ENCODE data around the gene OR52E1.

OR52E1 gene

GRCh38 chr11:5092821-5093585, 23.6 kb downstream of the OR52E1 start:
- H3K9me2 ChIP-seq (replicated peaks; ENCODE audit: control insufficient read depth, low read length), result no peaks in the 10 kb centered on the region
- no peaks in the 10 kb centered on the region for H3K4me1 ChIP-seq (ENCODE audit: control insufficient read depth, low read length)
- H3K4me3 ChIP-seq (ENCODE audit: low read length), result no peak overlapping the region
- no peak overlapping the region for H3K4me2 ChIP-seq (ENCODE audit: low read length)
- no peaks in the 10 kb centered on the region for H3K27me3 ChIP-seq (ENCODE audit: control insufficient read depth, low read length)
- H3K9me3 ChIP-seq (ENCODE audit: control insufficient read depth, insufficient read depth, low read length), result no peaks in the 10 kb centered on the region
- H3K79me2 ChIP-seq (ENCODE audit: control insufficient read depth, low read length), result no peaks in the 10 kb centered on the region
- H4K20me1 ChIP-seq (ENCODE audit: control insufficient read depth, insufficient read depth, low read depth, low read length), result no peaks in the 10 kb centered on the region
- no peaks in the 10 kb centered on the region for H3K36me3 ChIP-seq (ENCODE audit: control insufficient read depth, low read length)
- no peak overlapping the region for H3K27ac ChIP-seq (ENCODE audit: low read depth, low read length)
- TF ChIP-seq EZH2phosphoT487 (IDR thresholded peaks at IDR 0.05; ENCODE audit: borderline replicate concordance, low read length) (no peak), CTCF (IDR thresholded peaks at IDR 0.05; ENCODE audit: low read depth, low read length, poor library complexity, severe bottlenecking) (no peak)
- H3F3A ChIP-seq (ENCODE audit: control insufficient read depth, insufficient read depth), result no peaks in the 10 kb centered on the region

GRCh38 chr11:5096011-5096410, 26.6 kb downstream of the OR52E1 start:
- Histone ChIP-seq H3F3A (ENCODE audit: control insufficient read depth, insufficient read depth) (no peaks in the 10 kb centered on the region), H3K79me2 (ENCODE audit: control insufficient read depth, low read length) (no peaks in the 10 kb centered on the region), H3K4me1 (ENCODE audit: control insufficient read depth, low read length) (no peaks in the 10 kb centered on the region), H3K36me3 (ENCODE audit: control insufficient read depth, low read length) (no peaks in the 10 kb centered on the region), H3K9me2 (replicated peaks; ENCODE audit: control insufficient read depth, low read length) (no peaks in the 10 kb centered on the region), H3K9me3 (ENCODE audit: control insufficient read depth, insufficient read depth, low read length) (no peaks in the 10 kb centered on the region), H4K20me1 (ENCODE audit: control insufficient read depth, insufficient read depth, low read depth, low read length) (no peaks in the 10 kb centered on the region), H3K4me3 (ENCODE audit: low read length) (no peak overlapping the region), H3K27me3 (ENCODE audit: control insufficient read depth, low read length) (no peaks in the 10 kb centered on the region), H3K4me2 (ENCODE audit: low read length) (no peak overlapping the region), H3K27ac (ENCODE audit: low read depth, low read length) (no peak overlapping the region)
- TF ChIP-seq CTCF (IDR thresholded peaks at IDR 0.05; ENCODE audit: low read depth, low read length, poor library complexity, severe bottlenecking) (no peak), EZH2phosphoT487 (IDR thresholded peaks at IDR 0.05; ENCODE audit: borderline replicate concordance, low read length) (no peak)

- no peaks in the 10 kb centered on the region for H3K9me3 ChIP-seq (ENCODE audit: control insufficient read depth, insufficient read depth, low read length)
- H3K36me3 ChIP-seq (ENCODE audit: control insufficient read depth, low read length), result no peaks in the 10 kb centered on the region
- H3K27ac ChIP-seq (ENCODE audit: low read depth, low read length), result no peak overlapping the region
- TF ChIP-seq CTCF (IDR thresholded peaks at IDR 0.05; ENCODE audit: low read depth, low read length, poor library complexity, severe bottlenecking), result no peak
- TF ChIP-seq EZH2phosphoT487 (IDR thresholded peaks at IDR 0.05; ENCODE audit: borderline replicate concordance, low read length), result no peak
- H3K27me3 ChIP-seq (ENCODE audit: control insufficient read depth, low read length), result no peaks in the 10 kb centered on the region
- H3K79me2 ChIP-seq (ENCODE audit: control insufficient read depth, low read length), result no peaks in the 10 kb centered on the region
- H3K4me1 ChIP-seq (ENCODE audit: control insufficient read depth, low read length), result no peaks in the 10 kb centered on the region
- H3F3A ChIP-seq (ENCODE audit: control insufficient read depth, insufficient read depth), result no peaks in the 10 kb centered on the region
- H3K4me3 ChIP-seq (ENCODE audit: low read length), result no peak overlapping the region
- H4K20me1 ChIP-seq (ENCODE audit: control insufficient read depth, insufficient read depth, low read depth, low read length), result no peaks in the 10 kb centered on the region
- H3K9me2 ChIP-seq (replicated peaks; ENCODE audit: control insufficient read depth, low read length), result no peaks in the 10 kb centered on the region
- no peak overlapping the region for H3K4me2 ChIP-seq (ENCODE audit: low read length)
Observed at GRCh38 chr11:5102246-5102645, 32.9 kb downstream of the OR52E1 start.

Measured in DOHH2 (cell line).